Loucy (cell line): ENCODE results near the gene CSAD.
A peak's percentile ranks its signal among the peaks of the same experiment; 100 is the strongest.

Experiments
- H2AFZ ChIP-seq: fragments of 200-600 bp; sonication (generic); 2 replicates; pipeline ENCODE4 v1.6.0; 2016; ENCODE audit warnings: antibody characterized with exemption, mild to moderate bottlenecking, low read length, moderate library complexity
- H3F3A ChIP-seq: fragments of 200-600 bp; 2 replicates; pipeline ENCODE4 v1.6.0; 2016; ENCODE audit warnings: antibody characterized with exemption, low read depth, mild to moderate bottlenecking
- H3K27me3 ChIP-seq: fragments of 200-600 bp; sonication (generic); 2 replicates; pipeline ENCODE4 v1.6.1; 2014; ENCODE audit warnings: low read length, mild to moderate bottlenecking; ENCODE audit not compliant: insufficient read depth, poor library complexity, severe bottlenecking
- H3K36me3 ChIP-seq: fragments of 200-600 bp; sonication (generic); 2 replicates; pipeline ENCODE4 v1.6.1; 2016; ENCODE audit warnings: low read length; ENCODE audit not compliant: insufficient read depth
- H3K4me1 ChIP-seq: fragments of 200-600 bp; sonication (generic); 2 replicates; pipeline ENCODE4 v1.5.1; 2014; ENCODE audit warnings: low read length, mild to moderate bottlenecking; ENCODE audit not compliant: insufficient read depth, poor library complexity, severe bottlenecking
- H3K4me2 ChIP-seq: fragments of 200-600 bp; sonication (generic); 2 replicates; pipeline ENCODE4 v1.6.0; 2014; ENCODE audit warnings: antibody characterized with exemption, low read length, low read depth, mild to moderate bottlenecking; ENCODE audit not compliant: poor library complexity, severe bottlenecking
- H3K4me3 ChIP-seq: fragments of 200-600 bp; sonication (generic); 2 replicates; pipeline ENCODE4 v1.5.1; 2014; ENCODE audit warnings: low read length, mild to moderate bottlenecking, mixed read lengths; ENCODE audit not compliant: poor library complexity, severe bottlenecking
- H3K79me2 ChIP-seq: fragments of 200-600 bp; sonication (generic); 2 replicates; pipeline ENCODE4 v1.6.1; 2014; ENCODE audit warnings: low read length; ENCODE audit not compliant: insufficient read depth
- H3K9ac ChIP-seq: fragments of 200-600 bp; sonication (generic); 2 replicates; pipeline ENCODE4 v1.6.0; 2014; ENCODE audit warnings: mild to moderate bottlenecking, low read depth, low read length, moderate library complexity; ENCODE audit not compliant: poor library complexity, severe bottlenecking
- H3K9me2 ChIP-seq: fragments of 200-600 bp; sonication (generic); replicated peaks from 2 replicates; pipeline ENCODE4 v1.6.1; 2016; ENCODE audit warnings: low read depth, low read length, mixed read lengths
- H3K9me3 ChIP-seq: fragments of 200-600 bp; sonication (generic); 2 replicates; pipeline ENCODE4 v1.6.1; 2014; ENCODE audit warnings: mild to moderate bottlenecking, antibody characterized with exemption, low read length, low read depth; ENCODE audit not compliant: insufficient read depth
- H4K20me1 ChIP-seq: fragments of 200-600 bp; sonication (generic); 2 replicates; pipeline ENCODE4 v1.6.0; 2014; ENCODE audit warnings: antibody characterized with exemption, low read length, mild to moderate bottlenecking; ENCODE audit not compliant: insufficient read depth, poor library complexity, severe bottlenecking
- CTCF ChIP-seq: fragments of 200-600 bp; sonication (generic); conservative IDR thresholded peaks from 2 replicates; pipeline ENCODE4 v1.5.1; 2014; ENCODE audit warnings: mild to moderate bottlenecking, antibody characterized with exemption, low read length
- EZH2phosphoT487 ChIP-seq: fragments of 200-600 bp; IDR thresholded peaks from 2 replicates; pipeline ENCODE4 v1.6.1; 2018; ENCODE audit warnings: antibody characterized with exemption, mild to moderate bottlenecking, moderate library complexity, borderline replicate concordance

Gene CSAD

GRCh38 chr12:53223389-53224060 is 42.8 kb upstream of the CSAD start:
- no peaks in the 10 kb centered on the region for H3K79me2 ChIP-seq
- H3F3A ChIP-seq, result peaks cover 15% of the 10 kb centered on the region
- H3K4me3 ChIP-seq, result peak overlapping the region; percentile 87
- no peaks in the 10 kb centered on the region for H3K36me3 ChIP-seq
- H3K9me3 ChIP-seq, result no peaks in the 10 kb centered on the region
- H3K9ac ChIP-seq, result peak overlapping the region; percentile 65
- 0 out of 2 replicates have a peak overlapping the region, but pooled peaks have one; percentile 1 for H2AFZ ChIP-seq
- H3K4me2 ChIP-seq, result peak overlapping the region; percentile 94
- H3K9me2 ChIP-seq, result no peaks in the 10 kb centered on the region
- peaks cover 49% of the 10 kb centered on the region for H3K4me1 ChIP-seq
- H3K27me3 ChIP-seq, result no peaks in the 10 kb centered on the region
- TF ChIP-seq CTCF, result no peak
- no peak for TF ChIP-seq EZH2phosphoT487
- no peaks in the 10 kb centered on the region for H4K20me1 ChIP-seq

GRCh38 chr12:53222806-53223261 is 42.1 kb upstream of the CSAD start:
- H3K4me2 ChIP-seq, result peak overlapping the region; percentile 94
- no peaks in the 10 kb centered on the region for H4K20me1 ChIP-seq
- H3K36me3 ChIP-seq, result no peaks in the 10 kb centered on the region
- H3K9ac ChIP-seq, result peak overlapping the region; percentile 89
- no peaks in the 10 kb centered on the region for H3K9me3 ChIP-seq
- H3F3A ChIP-seq, result peaks cover 15% of the 10 kb centered on the region
- TF ChIP-seq EZH2phosphoT487 (no peak), CTCF (no peak)
- H3K4me3 ChIP-seq, result peak overlapping the region; percentile 87
- H3K4me1 ChIP-seq, result peaks cover 49% of the 10 kb centered on the region
- H2AFZ ChIP-seq, result no peak overlapping the region
- no peaks in the 10 kb centered on the region for H3K27me3 ChIP-seq
- H3K79me2 ChIP-seq, result no peaks in the 10 kb centered on the region
- no peaks in the 10 kb centered on the region for H3K9me2 ChIP-seq

- Histone ChIP-seq H3K4me2 (peak overlapping the region; percentile 94), H4K20me1 (no peaks in the 10 kb centered on the region), H3K9ac (peak overlapping the region; percentile 89), H3K4me1 (peaks cover 49% of the 10 kb centered on the region), H3K79me2 (no peaks in the 10 kb centered on the region), H2AFZ (peak overlapping the region; percentile 62), H3K9me3 (no peaks in the 10 kb centered on the region), H3K4me3 (peak overlapping the region; percentile 87), H3K27me3 (no peaks in the 10 kb centered on the region), H3K36me3 (no peaks in the 10 kb centered on the region), H3F3A (peaks cover 15% of the 10 kb centered on the region), H3K9me2 (no peaks in the 10 kb centered on the region)
- TF ChIP-seq CTCF (no peak), EZH2phosphoT487 (no peak)
These were observed 41.5 kb upstream of the CSAD start for GRCh38 chr12:53222170-53222721.
